Naive thymus-derived CD8-positive, alpha-beta T cell (primary cell): ENCODE results near the gene C10orf90. TPM values are rescaled to one million over a fixed set of nuclear protein-coding genes. Genes with fewer than 3 reads are reported as not detected.

Experiments used
- ATAC-seq, 2 donors: fragments of 150-1000 bp; cut with Tn5 transposase in 1 of 2; sonication (Bioruptor Pico), chemical (Tn5 transposase) in 1 of 2; 1 replicate in 1 of 2; 2 replicates in 1 of 2; pipeline ENCODE4 v1.10.0; 2021; ENCODE audit warnings: mild to moderate bottlenecking in 2 of 2, moderate library complexity in 2 of 2
- POLR2A ChIA-PET: fragments of 350-600 bp; sonication (Branson Sonifier 250); formaldehyde crosslinking; loops from one replicate; lab custom pipeline; 2021; ENCODE audit warnings: antibody characterized with exemption; lab: Charles Lee
- DNase-seq, 10 donors: peaks; one replicate each; pipeline versions ENCODE4 v3.0.0 to v3.0.0-alpha.2; 2020 to 2022
- H3K27ac Mint-ChIP-seq, 10 donors: one replicate each; pipeline ENCODE4 v1.8.0; 2020 to 2022; ENCODE audit warnings: mild to moderate bottlenecking in 10 of 10, mixed read lengths in 10 of 10, moderate library complexity in 4 of 10, inconsistent platforms in 1 of 10
- H3K27me3 Mint-ChIP-seq, 5 donors: one replicate each; pipeline ENCODE4 v1.8.0; 2021 to 2022; ENCODE audit warnings: mixed read lengths in 5 of 5
- H3K36me3 Mint-ChIP-seq, 3 donors: one replicate each; pipeline ENCODE4 v1.8.0; 2020 to 2022; ENCODE audit warnings: mixed read lengths in 3 of 3, mild to moderate bottlenecking in 2 of 3, inconsistent platforms in 1 of 3
- H3K4me1 Mint-ChIP-seq, 4 donors: one replicate each; pipeline ENCODE4 v1.8.0; 2021 to 2022; ENCODE audit warnings: mixed read lengths in 4 of 4
- H3K4me3 Mint-ChIP-seq, 10 donors: one replicate each; pipeline ENCODE4 v1.8.0; 2020 to 2022; ENCODE audit warnings: mild to moderate bottlenecking in 10 of 10, mixed read lengths in 10 of 10, moderate library complexity in 6 of 10, inconsistent platforms in 1 of 10
- H3K9me3 Mint-ChIP-seq, 9 donors: one replicate each; pipeline ENCODE4 v1.8.0; 2020 to 2022; ENCODE audit warnings: mixed read lengths in 9 of 9, mild to moderate bottlenecking in 3 of 9, inconsistent platforms in 1 of 9, moderate library complexity in 1 of 9
- polyA plus RNA-seq, 3 donors: library from polyadenylated mRNA; unstranded; fragments of 300-500 nt; fragmentation: Illumina TruSeq; gene quantifications; one replicate each; pipeline ENCODE4 v1.2.3, GENCODE V29; 2021
- total RNA-seq, 8 experiments: library from RNA in 2 of 8; stranded (reverse) in 2 of 8; gene quantifications; one replicate each; pipeline ENCODE4 v1.2.3 and lab custom pipeline; 2021 to 2026

The C10orf90 gene
- total and polyA plus RNA-seq, 5 experiments from 2014 or later, result not detected

DNA sequence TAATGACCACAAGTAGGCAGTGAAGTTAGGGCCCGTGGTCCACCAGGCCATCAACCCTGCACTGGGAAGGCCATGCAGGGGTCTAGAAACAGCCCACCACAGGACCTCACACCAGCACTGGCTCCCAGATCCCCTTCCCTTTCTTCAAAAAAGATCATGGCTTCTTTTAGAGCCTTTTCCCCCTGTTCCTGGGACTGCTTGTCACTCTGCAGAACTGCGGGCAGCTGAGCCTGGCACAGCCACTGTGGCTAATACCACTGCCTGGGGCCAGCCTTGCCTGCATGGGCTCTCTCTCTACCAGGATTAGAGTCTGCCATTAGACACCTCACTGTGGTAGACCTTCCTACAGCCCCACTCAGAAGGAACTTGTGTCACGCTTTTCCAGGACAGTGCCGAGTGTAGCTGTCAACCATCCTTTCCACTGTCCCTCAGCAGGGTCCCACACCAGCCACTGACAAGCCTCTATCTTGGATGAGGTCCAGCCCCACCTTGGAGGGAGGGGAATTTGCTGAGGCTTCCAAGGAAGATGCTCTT, 19.0 kb upstream of the C10orf90 start:
- peaks cover 0 to 1% (median 0%) of the 10 kb centered on the region in 5 donors for H3K27me3 Mint-ChIP-seq
- H3K4me3 Mint-ChIP-seq, result no peak overlapping the region
- POLR2A ChIA-PET, result no interaction called here
- no peak for ATAC-seq
- DNase-seq, result no peak
- H3K4me1 Mint-ChIP-seq, result no peaks in the 10 kb centered on the region
- H3K27ac Mint-ChIP-seq, result no peak overlapping the region
- no peaks in the 10 kb centered on the region for H3K36me3 Mint-ChIP-seq
- peaks cover 0 to 10% (median 0%) of the 10 kb centered on the region in 9 donors for H3K9me3 Mint-ChIP-seq

DNA sequence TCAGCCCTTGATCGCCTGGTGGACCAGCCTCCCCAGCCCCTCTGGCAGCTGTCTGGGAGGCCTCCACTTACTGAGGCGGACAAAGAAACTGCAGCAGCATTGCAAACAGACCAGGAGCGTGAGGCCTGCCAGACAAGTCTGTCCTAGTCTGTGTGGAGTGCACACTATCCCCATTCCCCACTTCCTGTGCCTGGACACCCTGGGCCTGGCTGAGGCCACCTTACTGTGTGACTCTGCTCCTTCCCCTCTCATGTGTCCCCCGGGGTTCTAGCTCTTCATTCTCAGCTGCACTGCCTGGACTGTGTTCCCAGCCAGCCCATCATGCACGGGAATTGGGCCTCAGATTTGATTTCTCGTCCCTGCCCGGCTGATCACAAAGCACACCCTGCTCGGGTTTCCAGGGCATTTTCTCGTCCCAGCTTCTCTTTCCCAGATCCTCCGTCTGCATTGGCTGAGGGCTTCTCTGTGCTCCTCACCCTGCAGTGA, 16.7 kb upstream of the C10orf90 start:
- peaks cover 0 to 10% (median 2%) of the 10 kb centered on the region in 9 donors for H3K9me3 Mint-ChIP-seq
- POLR2A ChIA-PET, result no interaction called here

DNA sequence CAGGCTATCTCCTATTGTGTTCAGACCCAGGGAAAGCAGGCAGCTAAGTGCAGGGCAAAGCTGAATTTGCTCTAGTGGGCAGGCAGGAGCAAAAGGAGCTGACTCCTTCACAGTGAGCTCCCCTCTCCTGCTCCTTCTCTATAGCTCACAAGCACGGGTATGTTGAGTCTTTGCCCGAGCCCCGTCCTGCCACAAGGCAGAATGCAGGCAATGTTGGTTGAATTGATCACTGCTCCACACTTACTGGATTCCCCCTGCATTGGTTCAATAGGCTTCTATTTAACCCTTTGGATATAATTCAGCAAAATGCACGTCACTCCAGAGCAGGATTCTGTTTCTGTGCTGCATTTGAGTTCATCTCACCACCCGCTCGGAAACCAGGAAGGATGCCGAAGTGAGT, 16.2 kb upstream of the C10orf90 start:
- Mint-ChIP-seq H3K36me3 (no peaks in the 10 kb centered on the region), H3K27ac (no peak overlapping the region), H3K4me3 (no peak overlapping the region), H3K27me3 (no peaks in the 10 kb centered on the region), H3K9me3 (peaks cover 0 to 10% (median 2%) of the 10 kb centered on the region in 9 donors), H3K4me1 (no peaks in the 10 kb centered on the region)
- no peak for ATAC-seq
- POLR2A ChIA-PET, result no interaction called here
- DNase-seq, result no peak

More for the DNA sequence above, 16.7 kb upstream of the C10orf90 start:
- no peak for ATAC-seq
- no peak for DNase-seq
- no peaks in the 10 kb centered on the region for H3K27me3 Mint-ChIP-seq
- H3K4me1 Mint-ChIP-seq, result no peaks in the 10 kb centered on the region
- no peak overlapping the region for H3K27ac Mint-ChIP-seq
- no peak overlapping the region for H3K4me3 Mint-ChIP-seq
- no peaks in the 10 kb centered on the region for H3K36me3 Mint-ChIP-seq

- H3K27ac Mint-ChIP-seq, result no peak overlapping the region
Observed at GRCh38 chr10:126686268-126686667, 15.8 kb upstream of the C10orf90 start.

DNA sequence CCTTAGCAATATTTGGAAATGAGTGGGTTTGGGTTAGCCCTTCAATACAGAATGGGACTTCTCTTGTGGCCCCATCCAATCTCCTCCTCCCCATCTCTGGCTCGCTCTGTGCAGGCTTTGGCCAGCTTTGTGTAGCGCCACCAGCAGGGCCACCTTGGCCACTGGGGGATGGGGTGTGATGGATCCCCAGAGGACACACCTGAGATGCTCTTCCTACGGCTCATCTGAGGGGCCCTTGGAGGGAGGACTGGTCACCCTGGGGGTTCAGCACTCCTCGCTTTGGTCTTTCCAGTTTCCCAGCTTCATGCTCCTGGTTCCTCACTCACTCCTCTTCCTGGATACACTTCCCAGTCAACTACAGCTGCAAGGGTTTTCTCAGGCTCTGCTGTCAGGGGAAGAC, 15.3 kb upstream of the C10orf90 start:
- H3K27ac Mint-ChIP-seq, result no peak overlapping the region
- peaks cover 0 to 10% (median 2%) of the 10 kb centered on the region in 9 donors for H3K9me3 Mint-ChIP-seq
- POLR2A ChIA-PET, result no interaction called here
- no peaks in the 10 kb centered on the region for H3K27me3 Mint-ChIP-seq
- DNase-seq (no peak), ATAC-seq (no peak)
- H3K4me3 Mint-ChIP-seq, result no peak overlapping the region
- H3K36me3 Mint-ChIP-seq, result no peaks in the 10 kb centered on the region
- H3K4me1 Mint-ChIP-seq, result no peaks in the 10 kb centered on the region

More at GRCh38 chr10:126686268-126686667, 15.8 kb upstream of the C10orf90 start:
- POLR2A ChIA-PET, result no interaction called here
- no peaks in the 10 kb centered on the region for H3K4me1 Mint-ChIP-seq
- ATAC-seq (no peak), DNase-seq (no peak)
- no peaks in the 10 kb centered on the region for H3K27me3 Mint-ChIP-seq
- no peaks in the 10 kb centered on the region for H3K36me3 Mint-ChIP-seq
- no peak overlapping the region for H3K4me3 Mint-ChIP-seq
- H3K9me3 Mint-ChIP-seq, result peaks cover 0 to 10% (median 2%) of the 10 kb centered on the region in 9 donors

- peaks cover 0 to 10% (median 2%) of the 10 kb centered on the region in 9 donors for H3K9me3 Mint-ChIP-seq
- H3K27ac Mint-ChIP-seq, result no peak overlapping the region
- no peaks in the 10 kb centered on the region for H3K27me3 Mint-ChIP-seq
- no peak overlapping the region for H3K4me3 Mint-ChIP-seq
- no peaks in the 10 kb centered on the region for H3K4me1 Mint-ChIP-seq
- no peaks in the 10 kb centered on the region for H3K36me3 Mint-ChIP-seq
- DNase-seq (no peak), ATAC-seq (no peak)
- POLR2A ChIA-PET, result no interaction called here
Observed at GRCh38 chr10:126684171-126684745, 13.8 kb upstream of the C10orf90 start.

DNA sequence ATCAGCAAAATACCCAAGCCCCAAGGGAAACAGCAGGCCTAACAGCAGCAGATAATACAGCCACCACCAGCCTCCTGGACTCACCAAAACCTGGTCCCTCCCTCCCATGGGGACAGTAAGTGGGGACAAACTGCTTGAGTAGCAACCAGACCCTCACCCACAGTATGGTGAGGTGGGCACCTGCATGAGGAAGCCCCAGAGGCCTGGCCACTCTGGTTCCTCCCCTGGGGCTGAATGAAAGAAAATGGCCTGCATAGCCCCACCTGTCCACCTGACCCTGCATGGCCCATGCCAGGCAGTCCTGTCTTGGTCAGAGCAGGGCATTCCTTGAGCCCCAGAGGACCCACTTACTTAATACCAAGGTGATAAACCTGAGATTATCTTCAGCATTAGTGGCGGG, 13.0 kb upstream of the C10orf90 start:
- POLR2A ChIA-PET, result no interaction called here
- ATAC-seq, result no peak
- Mint-ChIP-seq H3K27ac (no peak overlapping the region), H3K9me3 (peaks cover 0 to 10% (median 2%) of the 10 kb centered on the region in 9 donors), H3K4me3 (no peak overlapping the region), H3K4me1 (no peaks in the 10 kb centered on the region), H3K36me3 (no peaks in the 10 kb centered on the region), H3K27me3 (no peaks in the 10 kb centered on the region)
- DNase-seq, result no peak

- no peak for ATAC-seq
- Mint-ChIP-seq H3K27ac (no peak overlapping the region), H3K36me3 (no peaks in the 10 kb centered on the region), H3K4me3 (no peak overlapping the region), H3K4me1 (no peaks in the 10 kb centered on the region), H3K9me3 (peaks cover 0 to 5% (median 1%) of the 10 kb centered on the region in 9 donors), H3K27me3 (peaks cover 0 to 6% (median 0%) of the 10 kb centered on the region in 5 donors)
- DNase-seq, result no peak
- POLR2A ChIA-PET, result no interaction called here
Observed at GRCh38 chr10:126675656-126676438, 5.4 kb upstream of the C10orf90 start.

GRCh38 chr10:126674741-126675515, 4.4 kb upstream of the C10orf90 start:
- H3K27me3 Mint-ChIP-seq, result peaks cover 0 to 6% (median 0%) of the 10 kb centered on the region in 5 donors
- no peak for DNase-seq
- no peak overlapping the region for H3K4me3 Mint-ChIP-seq
- H3K36me3 Mint-ChIP-seq, result no peaks in the 10 kb centered on the region
- H3K27ac Mint-ChIP-seq, result no peak overlapping the region
- ATAC-seq, result no peak
- no peaks in the 10 kb centered on the region for H3K4me1 Mint-ChIP-seq
- H3K9me3 Mint-ChIP-seq, result peaks cover 0 to 5% (median 1%) of the 10 kb centered on the region in 9 donors
- POLR2A ChIA-PET, result no interaction called here

DNA sequence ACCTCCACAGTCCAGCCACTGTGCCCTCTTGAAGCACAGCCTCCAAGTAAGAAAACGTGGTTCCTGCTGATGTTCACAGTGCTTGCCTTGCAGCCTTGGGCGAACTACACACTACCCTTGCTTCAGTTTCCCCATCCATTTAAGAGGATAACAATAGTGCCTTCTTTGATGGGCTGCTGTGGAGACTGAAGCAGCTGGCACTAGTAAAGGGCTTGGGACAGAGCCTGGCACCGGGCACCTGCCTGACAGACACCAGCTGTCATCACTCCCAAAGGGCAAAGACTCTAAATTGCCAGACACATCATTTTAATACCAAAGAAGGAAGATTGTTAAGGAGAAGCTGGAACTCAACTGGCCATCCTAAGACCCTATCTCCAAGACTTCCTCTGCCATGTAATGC, 3.1 kb upstream of the C10orf90 start:
- DNase-seq (no peak), ATAC-seq (no peak)
- no peak overlapping the region for H3K4me3 Mint-ChIP-seq
- H3K27ac Mint-ChIP-seq, result no peak overlapping the region
- H3K36me3 Mint-ChIP-seq, result no peaks in the 10 kb centered on the region
- POLR2A ChIA-PET, result no interaction called here
- peaks cover 0 to 6% (median 0%) of the 10 kb centered on the region in 5 donors for H3K27me3 Mint-ChIP-seq
- no peaks in the 10 kb centered on the region for H3K4me1 Mint-ChIP-seq
- peaks cover 0 to 5% (median 1%) of the 10 kb centered on the region in 9 donors for H3K9me3 Mint-ChIP-seq

- POLR2A ChIA-PET, result no interaction called here
- Mint-ChIP-seq H3K9me3 (peaks cover 0 to 5% (median 1%) of the 10 kb centered on the region in 9 donors), H3K4me1 (no peaks in the 10 kb centered on the region), H3K4me3 (no peak overlapping the region), H3K36me3 (no peaks in the 10 kb centered on the region), H3K27ac (no peak overlapping the region), H3K27me3 (peaks cover 0 to 8% (median 0%) of the 10 kb centered on the region in 5 donors)
- ATAC-seq, result no peak
- DNase-seq, result no peak
Observed at GRCh38 chr10:126671402-126671975, 996 bp upstream of the C10orf90 start.

- POLR2A ChIA-PET, result no interaction called here
- Mint-ChIP-seq H3K4me3 (no peak overlapping the region), H3K27ac (no peak overlapping the region), H3K4me1 (no peaks in the 10 kb centered on the region), H3K9me3 (peaks cover 0 to 5% (median 1%) of the 10 kb centered on the region in 9 donors), H3K36me3 (no peaks in the 10 kb centered on the region), H3K27me3 (peaks cover 0 to 6% (median 2%) of the 10 kb centered on the region in 5 donors)
- no peak for DNase-seq
- no peak for ATAC-seq
Observed at GRCh38 chr10:126670895-126671261, 385 bp upstream of the C10orf90 start.
